Hepatocyte (in vitro differentiated cells): Measurements from ENCODE around the gene NXPE1. TPM values are rescaled to one million over a fixed set of nuclear protein-coding genes. Genes with fewer than 3 reads are reported as not detected.

Experiments
- DNase-seq: peaks from one replicate; pipeline ENCODE4 v3.0.0-alpha.2; 2016; ENCODE audit warnings: low spot score
- H2AFZ ChIP-seq: fragments of 200-600 bp; sonication (generic); 2 replicates; pipeline ENCODE4 v1.6.0; 2016; ENCODE audit warnings: antibody characterized with exemption, mild to moderate bottlenecking
- H3K27ac ChIP-seq: fragments of 200-600 bp; sonication (generic); 2 replicates; pipeline ENCODE4 v1.5.1; 2016; ENCODE audit warnings: mild to moderate bottlenecking
- H3K27me3 ChIP-seq: fragments of 200-600 bp; sonication (generic); 2 replicates; pipeline ENCODE4 v1.6.1; 2016
- H3K36me3 ChIP-seq: fragments of 200-600 bp; sonication (generic); replicated peaks from 2 replicates; pipeline ENCODE4 v1.5.1; 2016; ENCODE audit warnings: low read depth; ENCODE audit not compliant: insufficient read depth
- H3K4me1 ChIP-seq: fragments of 200-600 bp; sonication (generic); 2 replicates; pipeline ENCODE4 v1.5.1; 2016; ENCODE audit warnings: mild to moderate bottlenecking, moderate library complexity; ENCODE audit not compliant: insufficient read depth
- H3K4me2 ChIP-seq: fragments of 200-600 bp; sonication (generic); 2 replicates; pipeline ENCODE4 v1.6.0; 2016
- H3K4me3 ChIP-seq: fragments of 200-600 bp; sonication (generic); 2 replicates; pipeline ENCODE4 v1.5.1; 2016; ENCODE audit warnings: mild to moderate bottlenecking
- H3K79me2 ChIP-seq: fragments of 200-600 bp; sonication (generic); 2 replicates; pipeline ENCODE4 v1.6.0; 2017; ENCODE audit warnings: mild to moderate bottlenecking
- H3K9me2 ChIP-seq: fragments of 200-600 bp; sonication (generic); replicated peaks from 2 replicates; pipeline ENCODE4 v1.6.0; 2017; ENCODE audit warnings: mild to moderate bottlenecking; ENCODE audit not compliant: insufficient read depth
- H3K9me3 ChIP-seq: fragments of 200-600 bp; sonication (generic); 2 replicates; pipeline ENCODE4 v1.5.1; 2016; ENCODE audit warnings: low read depth, mild to moderate bottlenecking
- H4K20me1 ChIP-seq: fragments of 200-600 bp; sonication (generic); 2 replicates; pipeline ENCODE4 v1.6.0; 2016; ENCODE audit warnings: mild to moderate bottlenecking; ENCODE audit not compliant: insufficient read depth, poor library complexity, severe bottlenecking
- CTCF ChIP-seq: fragments of 200-600 bp; sonication (generic); IDR thresholded peaks from 2 replicates; pipeline ENCODE4 v1.5.1; 2016; ENCODE audit warnings: antibody characterized with exemption, mild to moderate bottlenecking; ENCODE audit not compliant: poor library complexity
- EZH2 ChIP-seq: fragments of 200-600 bp; sonication (generic); IDR thresholded peaks from 2 replicates; pipeline ENCODE4 v1.6.1; 2016; ENCODE audit warnings: antibody characterized with exemption, mild to moderate bottlenecking, borderline replicate concordance
- EZH2phosphoT487 ChIP-seq: fragments of 200-600 bp; sonication (generic); IDR thresholded peaks from one replicate; pipeline ENCODE4 v1.6.1; 2018; ENCODE audit warnings: antibody characterized with exemption, mild to moderate bottlenecking, low read depth, moderate library complexity; ENCODE audit not compliant: unreplicated experiment, severe bottlenecking
- WGBS: methylation state at CpG from one replicate; pipeline ENCODE4 v1.1.6; 2016; ENCODE audit warnings: low lambda C conversion rate; ENCODE audit errors: missing lambda C conversion rate; 5-methylcytosine and 5-hydroxymethylcytosine counted together
- polyA plus RNA-seq: library from polyadenylated mRNA; unstranded; fragments of >200 nt; fragmentation: Nextera tagmentation; extraction: Ambion mirVana; gene quantifications from 2 replicates; pipeline ENCODE4 v1.2.1, GENCODE V29; 2016
- total RNA-seq: library from RNA; depleted of rRNA; stranded (reverse); fragments of >200 nt; gene quantifications from 2 replicates; pipeline ENCODE4 v1.2.3, GENCODE V29; 2014

The NXPE1 gene
- total and polyA plus RNA-seq, 2 experiments from 2014 or later = 0.90 TPM; not detected in 1

GRCh38 chr11:114606003-114606801 lies 46.5 kb upstream of the NXPE1 start:
- Histone ChIP-seq H2AFZ (no peak overlapping the region), H4K20me1 (no peaks in the 10 kb centered on the region)
- WGBS = 90% methylated on average over 9 of the region's 9 CpGs

GRCh38 chr11:114605370-114605769 lies 45.7 kb upstream of the NXPE1 start:
- Histone ChIP-seq H3K4me3 (no peak overlapping the region), H3K4me1 (no peaks in the 10 kb centered on the region), H4K20me1 (no peaks in the 10 kb centered on the region), H3K27me3 (no peaks in the 10 kb centered on the region), H3K9me3 (no peaks in the 10 kb centered on the region), H3K4me2 (no peak overlapping the region), H3K36me3 (no peaks in the 10 kb centered on the region), H3K9me2 (no peaks in the 10 kb centered on the region), H3K79me2 (no peaks in the 10 kb centered on the region), H2AFZ (no peak overlapping the region), H3K27ac (no peak overlapping the region)
- 87% methylated on average over 10 of the region's 10 CpGs for WGBS
- TF ChIP-seq CTCF = no peak
- no peak for DNase-seq

More at GRCh38 chr11:114606003-114606801, 46.5 kb upstream of the NXPE1 start:
- Histone ChIP-seq H3K9me2 (no peaks in the 10 kb centered on the region), H3K36me3 (no peaks in the 10 kb centered on the region), H3K4me3 (no peak overlapping the region), H3K27ac (no peak overlapping the region), H3K4me1 (no peaks in the 10 kb centered on the region), H3K9me3 (no peaks in the 10 kb centered on the region), H3K79me2 (no peaks in the 10 kb centered on the region), H3K27me3 (no peaks in the 10 kb centered on the region), H3K4me2 (no peak overlapping the region)
- no peak for TF ChIP-seq EZH2phosphoT487
- TF ChIP-seq CTCF = no peak
- TF ChIP-seq EZH2 = no peak
- no peak for DNase-seq

GRCh38 chr11:114604886-114605285 lies 45.2 kb upstream of the NXPE1 start:
- Histone ChIP-seq H3K79me2 (no peaks in the 10 kb centered on the region), H3K4me3 (no peak overlapping the region), H3K4me1 (no peaks in the 10 kb centered on the region), H3K9me2 (no peaks in the 10 kb centered on the region), H4K20me1 (no peaks in the 10 kb centered on the region), H2AFZ (no peak overlapping the region), H3K36me3 (no peaks in the 10 kb centered on the region), H3K4me2 (no peak overlapping the region), H3K27ac (no peak overlapping the region), H3K9me3 (no peaks in the 10 kb centered on the region), H3K27me3 (no peaks in the 10 kb centered on the region)
- TF ChIP-seq CTCF (no peak), EZH2phosphoT487 (no peak), EZH2 (no peak)
- no peak for DNase-seq
- WGBS = 88% methylated on average over 5 of the region's 5 CpGs
